ENCODE measurements around the gene MIGA1.
A peak's percentile ranks its signal among the peaks of the same experiment; 100 is the strongest.
"Not testable (repeated sequence)": the region's sequence is repeated elsewhere in the genome, so short reads cannot be mapped to it uniquely, and the experiment has no call there.

Gene MIGA1

GRCh38 chr1:77858725-77859124, 79.3 kb downstream of the MIGA1 start:
- DNase-seq = no peak

GRCh38 chr1:77859248-77859647, 79.8 kb downstream of the MIGA1 start:
- DNase-seq = no peak

DNA sequence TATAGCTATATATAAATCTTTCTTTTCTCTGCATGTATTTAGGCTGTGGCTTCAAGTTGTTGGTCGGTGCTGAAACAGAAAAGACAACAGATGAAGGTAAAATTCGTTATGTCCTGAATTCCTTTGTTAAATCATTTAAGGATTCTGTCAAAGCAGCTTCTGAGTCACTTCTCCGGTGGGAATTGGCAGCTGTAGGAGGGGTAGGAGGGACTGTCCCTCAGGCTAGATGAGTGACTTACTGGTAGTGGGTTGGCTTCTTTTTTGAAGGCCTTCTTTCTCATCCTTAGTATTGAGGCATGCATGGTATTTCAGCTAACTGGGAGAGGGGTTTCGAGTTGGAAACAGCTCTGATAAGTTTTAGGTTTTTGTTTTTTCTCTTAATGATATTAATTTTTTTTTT, 86.8 kb downstream of the MIGA1 start:
- DNase-seq = no peak

GRCh38 chr1:77872645-77873044, 93.2 kb downstream of the MIGA1 start:
- no peak for DNase-seq

GRCh38 chr1:77873461-77873860, 94.0 kb downstream of the MIGA1 start:
- DNase-seq = no peak

- DNase-seq = no peak
Measured at GRCh38 chr1:77874804-77875445, 95.5 kb downstream of the MIGA1 start.

DNA sequence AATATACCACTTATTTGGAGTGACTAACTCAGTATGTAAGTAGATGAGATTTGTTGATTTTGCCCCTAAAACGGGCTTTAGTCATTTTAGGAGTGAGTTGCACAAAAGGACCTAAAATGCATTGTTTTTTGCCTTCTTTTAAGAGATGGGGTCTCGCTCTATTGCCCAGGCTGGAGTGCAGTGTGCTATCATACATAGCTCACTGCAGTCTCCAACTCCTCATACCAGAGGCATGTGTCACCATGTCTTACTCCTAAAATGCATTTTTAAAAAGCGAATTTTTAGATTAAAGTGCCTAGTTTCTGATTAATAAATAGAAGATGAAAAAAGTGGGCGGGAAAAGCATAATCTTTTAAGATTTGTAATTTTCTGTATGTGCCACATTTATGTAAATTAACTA, 97.4 kb downstream of the MIGA1 start:
- no peak for DNase-seq

DNA sequence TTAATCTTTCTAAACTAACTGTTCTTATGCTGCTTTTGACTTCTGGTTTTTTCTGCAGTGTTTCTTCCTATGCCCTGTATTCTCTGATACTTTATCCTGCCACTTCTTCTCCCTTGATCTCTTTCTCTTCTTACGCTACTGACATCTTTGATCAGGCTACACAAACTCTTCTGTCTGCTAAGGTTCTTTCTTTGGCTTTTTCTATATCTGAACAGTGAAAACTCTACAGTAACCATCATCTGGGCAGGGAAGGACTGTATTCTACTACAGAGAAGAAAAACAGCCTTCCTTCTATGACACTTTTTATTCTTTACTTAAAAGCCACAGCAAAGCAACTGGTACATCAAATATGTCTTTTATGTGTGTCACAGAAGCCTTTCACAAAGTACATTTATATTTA, 101.6 kb downstream of the MIGA1 start:
- no peak for DNase-seq

- DNase-seq = no peak
Measured at GRCh38 chr1:77882411-77882810, 103.0 kb downstream of the MIGA1 start.

GRCh38 chr1:77888081-77888780, 108.8 kb downstream of the MIGA1 start, which contains the start of gene NEXN:
TSS of gene NEXN (plus strand) at chr1:77888624. CDS start at chr1:77916107, 27,483 bp downstream.
- no peak for DNase-seq

- DNase-seq = no peak
Measured at GRCh38 chr1:77888781-77889642, 109.6 kb downstream of the MIGA1 start.

- DNase-seq = no peak
Measured at GRCh38 chr1:77889671-77890070, 110.2 kb downstream of the MIGA1 start.

GRCh38 chr1:77891200-77891599, 111.8 kb downstream of the MIGA1 start:
- DNase-seq = no peak

GRCh38 chr1:77899647-77900320, 120.3 kb downstream of the MIGA1 start:
- no peak for DNase-seq

GRCh38 chr1:77900687-77901293, 121.3 kb downstream of the MIGA1 start:
- peak; percentile 5 for DNase-seq

DNA sequence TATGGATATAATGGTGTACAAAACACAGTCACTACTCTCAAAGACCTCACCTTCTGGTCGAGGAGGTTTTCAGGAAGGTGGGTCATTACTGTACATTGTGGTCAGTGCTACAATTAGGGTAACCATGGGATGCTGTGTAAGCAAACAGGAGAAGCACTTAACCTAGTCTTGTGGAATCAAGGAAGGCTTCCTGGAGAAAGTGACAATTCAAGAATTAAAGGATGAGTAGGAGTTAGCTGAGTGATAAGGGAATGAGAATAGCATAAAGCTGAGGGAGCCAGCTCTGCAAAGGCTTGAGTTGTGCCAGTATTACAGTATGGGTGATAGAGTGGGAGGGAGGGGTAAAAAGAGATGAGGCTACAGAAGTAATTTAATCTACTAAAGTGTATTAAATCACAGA, 126.2 kb downstream of the MIGA1 start:
- no peak for DNase-seq

- DNase-seq = no peak
Measured at GRCh38 chr1:77906019-77906545, 126.6 kb downstream of the MIGA1 start.

DNA sequence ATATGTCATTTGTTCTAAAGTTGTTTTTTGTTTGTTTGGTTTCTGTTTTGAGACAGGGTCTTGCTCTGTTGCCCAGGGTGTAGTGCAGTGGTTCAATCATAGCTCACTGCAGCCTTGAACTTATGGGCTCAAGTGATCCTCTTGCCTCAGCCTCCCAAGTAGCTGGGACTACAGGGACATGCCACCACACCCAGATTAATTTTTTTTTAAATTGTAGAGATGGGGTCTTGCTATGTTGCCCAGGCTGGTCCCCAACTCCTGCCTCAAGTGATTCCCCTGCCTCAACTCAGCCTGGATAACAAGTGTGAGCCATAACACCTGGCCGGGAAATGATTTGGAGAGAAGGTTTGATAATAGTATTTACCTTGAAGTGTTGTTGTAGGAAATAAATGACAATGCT, 127.2 kb downstream of the MIGA1 start:
- DNase-seq = no peak

GRCh38 chr1:77910116-77910515, 130.7 kb downstream of the MIGA1 start:
- no peak for DNase-seq

- DNase-seq = not testable (repeated sequence)
Measured at GRCh38 chr1:77918918-77919317, 139.5 kb downstream of the MIGA1 start.

DNA sequence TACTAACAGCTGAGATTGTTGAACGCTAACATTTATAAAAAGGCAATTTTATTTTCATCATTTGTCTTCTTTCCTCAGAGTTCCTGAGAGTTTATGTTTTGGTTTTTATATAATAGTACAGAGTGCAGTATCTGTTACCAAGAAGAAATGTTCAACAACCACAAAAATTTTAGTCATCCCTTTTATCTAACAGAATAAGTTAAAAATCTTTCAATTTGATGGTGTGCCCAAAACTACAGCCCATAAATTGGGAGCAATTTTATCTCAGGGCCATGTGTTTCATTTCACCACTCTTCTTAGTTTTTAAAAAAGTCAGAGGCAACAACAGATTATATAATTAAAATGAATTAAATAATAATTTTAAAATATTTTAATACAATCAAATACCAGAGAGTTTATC, 146.1 kb downstream of the MIGA1 start:
- no peak for DNase-seq

- no peak for DNase-seq
Measured at GRCh38 chr1:77925956-77926355, 146.5 kb downstream of the MIGA1 start.

Data from NCI-H1436 (cell line).